Activated CD4-positive, alpha-beta T cell treated with anti-CD3 and anti-CD28 coated beads, Interleukin-2, amount 50 U/mL, for 1 hour (primary cell): ENCODE measurements around the gene ZNF524.
A peak's percentile ranks its signal among the peaks of the same experiment; 100 is the strongest.

Source experiments
- DNase-seq: peaks from one replicate; pipeline ENCODE4 v3.0.0-alpha.2; 2020

ZNF524 gene

GRCh38 chr19:55603581-55604292 is 3.6 kb downstream of the ZNF524 start:
- no peak for DNase-seq

GRCh38 chr19:55605207-55605636 is 5.1 kb downstream of the ZNF524 start:
- peak; percentile 98 for DNase-seq

DNA sequence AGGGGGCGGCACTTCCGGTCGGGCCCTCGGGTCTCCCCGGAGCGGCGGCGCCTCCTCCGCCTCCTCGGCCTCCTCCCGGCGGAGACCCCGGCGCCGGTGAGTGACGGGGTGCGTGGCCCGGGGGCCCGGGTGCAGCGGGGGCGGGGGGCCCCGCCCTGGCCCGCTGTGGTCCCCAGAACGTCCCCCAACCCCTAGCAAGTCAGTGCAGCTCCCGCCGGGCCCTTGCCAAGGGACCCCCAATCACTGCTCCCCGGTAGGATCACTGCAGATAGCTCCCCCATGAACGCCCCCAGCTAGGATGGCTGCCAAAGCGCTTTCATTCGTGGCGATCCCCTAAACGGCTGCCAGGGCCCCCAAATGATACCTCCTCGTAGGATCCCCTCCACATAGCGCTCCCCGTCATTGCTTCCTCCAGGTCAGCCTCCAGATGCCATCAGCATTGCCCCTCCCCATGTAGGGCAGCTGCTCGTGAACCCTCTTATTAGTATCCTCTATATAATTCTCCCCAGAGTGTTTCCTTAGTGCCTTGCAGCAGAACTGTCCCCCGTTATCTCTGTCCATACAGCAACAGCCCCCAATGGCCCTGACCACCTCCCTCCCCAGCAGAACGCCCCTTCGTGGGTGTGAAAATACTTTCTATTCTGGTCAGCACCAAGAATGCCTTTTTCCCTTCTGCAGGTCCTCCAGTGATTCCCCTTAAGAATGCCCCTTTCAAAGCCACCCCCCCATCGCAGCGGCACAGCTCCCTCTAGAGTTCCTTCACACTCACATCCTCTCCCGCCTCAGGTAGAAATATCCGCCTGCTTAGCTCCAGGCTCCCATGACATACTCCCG is 5.8 kb downstream of the ZNF524 start, which contains the start of gene ZNF865:
Gene ZNF865, plus strand, starts transcription at position 11 of the 834 bp plus-strand sequence. CDS start 7,972 bp downstream, outside the sequence.
- DNase-seq: peak; percentile 65

DNA sequence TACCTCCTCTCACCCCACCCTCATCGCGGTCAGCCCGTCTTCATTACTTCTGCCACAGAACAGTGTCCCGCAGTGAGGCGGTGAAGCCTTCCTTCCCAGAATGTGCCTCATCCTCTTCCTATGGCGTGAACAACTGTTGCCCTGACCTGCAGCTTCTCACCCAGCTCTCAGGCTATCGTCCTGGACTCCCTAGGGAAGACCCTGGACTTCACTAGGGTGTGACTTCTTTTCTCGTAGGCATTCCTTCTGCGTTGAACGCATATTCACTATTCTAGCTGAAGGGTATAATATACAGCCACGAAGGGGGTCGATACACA is 6.3 kb downstream of the ZNF524 start:
- DNase-seq: no peak

GRCh38 chr19:55606817-55607216 is 6.7 kb downstream of the ZNF524 start:
- no peak for DNase-seq

GRCh38 chr19:55609326-55609725 is 9.2 kb downstream of the ZNF524 start:
- no peak for DNase-seq

GRCh38 chr19:55611300-55611982 is 11.4 kb downstream of the ZNF524 start:
- no peak for DNase-seq

- DNase-seq: no peak
These were observed 12.0 kb downstream of the ZNF524 start for GRCh38 chr19:55611983-55612645.

DNA sequence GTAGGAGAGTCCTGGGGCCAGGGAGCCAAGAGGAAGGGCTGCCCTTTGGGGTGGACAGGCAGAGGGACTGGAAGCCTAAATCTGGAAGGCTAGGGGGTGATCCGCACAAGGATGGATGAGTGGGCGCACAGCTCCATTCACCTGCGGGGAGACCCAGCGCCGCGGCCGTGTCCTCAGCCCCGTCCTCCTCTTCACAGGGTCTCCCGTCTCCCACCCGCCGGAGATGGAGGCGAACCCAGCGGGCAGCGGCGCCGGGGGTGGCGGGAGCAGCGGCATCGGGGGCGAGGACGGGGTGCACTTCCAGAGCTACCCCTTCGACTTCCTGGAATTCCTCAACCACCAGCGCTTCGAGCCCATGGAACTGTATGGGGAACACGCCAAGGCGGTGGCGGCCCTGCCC is 13.3 kb downstream of the ZNF524 start:
- DNase-seq: no peak

GRCh38 chr19:55613930-55614710 is 14.0 kb downstream of the ZNF524 start:
- DNase-seq: no peak

DNA sequence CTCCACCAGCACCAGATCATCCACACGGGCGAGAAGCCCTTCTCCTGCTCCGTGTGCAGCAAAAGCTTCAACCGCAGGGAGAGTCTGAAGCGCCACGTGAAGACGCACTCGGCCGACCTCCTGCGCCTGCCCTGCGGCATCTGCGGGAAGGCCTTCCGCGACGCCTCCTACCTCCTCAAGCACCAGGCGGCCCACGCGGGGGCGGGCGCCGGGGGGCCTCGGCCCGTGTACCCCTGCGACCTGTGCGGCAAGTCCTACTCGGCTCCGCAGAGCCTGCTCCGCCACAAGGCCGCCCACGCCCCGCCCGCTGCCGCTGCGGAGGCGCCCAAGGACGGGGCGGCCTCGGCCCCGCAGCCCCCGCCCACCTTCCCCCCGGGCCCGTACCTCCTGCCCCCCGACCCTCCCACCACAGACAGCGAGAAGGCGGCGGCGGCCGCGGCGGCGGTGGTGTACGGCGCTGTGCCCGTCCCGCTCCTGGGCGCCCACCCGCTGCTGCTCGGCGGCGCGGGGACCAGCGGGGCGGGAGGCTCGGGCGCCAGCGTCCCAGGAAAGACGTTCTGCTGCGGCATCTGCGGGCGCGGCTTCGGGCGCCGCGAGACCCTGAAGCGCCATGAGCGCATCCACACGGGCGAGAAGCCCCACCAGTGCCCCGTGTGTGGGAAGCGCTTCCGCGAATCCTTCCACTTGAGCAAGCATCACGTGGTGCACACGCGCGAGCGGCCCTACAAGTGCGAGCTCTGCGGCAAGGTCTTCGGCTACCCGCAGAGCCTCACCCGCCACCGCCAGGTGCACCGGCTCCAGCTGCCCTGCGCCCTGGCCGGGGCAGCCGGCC is 14.8 kb downstream of the ZNF524 start:
- DNase-seq: no peak

- DNase-seq: no peak
These were observed 15.7 kb downstream of the ZNF524 start for GRCh38 chr19:55615543-55616394.

- no peak for DNase-seq
These were observed 16.3 kb downstream of the ZNF524 start for GRCh38 chr19:55616395-55616875.

DNA sequence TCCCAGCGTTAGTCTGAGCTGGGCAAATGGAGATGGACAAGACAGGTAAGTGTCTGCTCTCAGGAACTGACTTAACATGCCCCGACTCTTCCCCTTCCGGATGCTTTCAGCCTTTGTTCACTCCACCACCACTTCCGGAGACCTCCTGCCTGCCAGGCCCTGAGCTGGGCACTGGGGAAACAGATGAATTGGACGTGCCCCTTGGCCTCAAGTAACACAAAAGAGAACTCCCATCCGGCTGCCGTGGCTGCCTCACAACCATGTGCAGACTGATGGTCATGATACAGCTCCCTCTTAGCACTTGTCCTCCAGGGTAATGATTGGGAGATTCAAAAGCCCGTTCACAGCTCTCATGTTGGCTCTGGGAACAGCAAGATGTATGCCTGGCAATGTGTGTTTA is 17.3 kb downstream of the ZNF524 start:
- DNase-seq: no peak

DNA sequence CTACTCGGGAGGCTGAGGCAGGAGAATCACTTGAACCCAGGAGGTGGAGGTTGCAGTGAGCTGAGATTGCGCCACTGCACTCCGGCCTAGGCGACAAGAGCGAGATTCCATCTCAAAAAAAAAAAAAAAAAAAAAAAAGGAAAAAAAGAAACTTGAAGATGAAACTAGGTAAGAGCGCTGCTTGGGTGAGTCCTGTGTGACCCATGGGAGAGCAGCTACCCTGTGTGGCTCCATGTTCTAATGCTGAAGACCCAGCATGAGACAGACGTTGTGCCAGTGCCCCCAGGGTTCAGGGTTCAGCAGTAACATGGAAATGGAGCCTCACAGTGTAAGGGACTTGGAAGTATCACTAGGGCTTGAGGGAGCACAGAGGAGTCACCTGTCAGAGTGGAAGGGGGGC is 18.3 kb downstream of the ZNF524 start:
- DNase-seq: no peak

DNA sequence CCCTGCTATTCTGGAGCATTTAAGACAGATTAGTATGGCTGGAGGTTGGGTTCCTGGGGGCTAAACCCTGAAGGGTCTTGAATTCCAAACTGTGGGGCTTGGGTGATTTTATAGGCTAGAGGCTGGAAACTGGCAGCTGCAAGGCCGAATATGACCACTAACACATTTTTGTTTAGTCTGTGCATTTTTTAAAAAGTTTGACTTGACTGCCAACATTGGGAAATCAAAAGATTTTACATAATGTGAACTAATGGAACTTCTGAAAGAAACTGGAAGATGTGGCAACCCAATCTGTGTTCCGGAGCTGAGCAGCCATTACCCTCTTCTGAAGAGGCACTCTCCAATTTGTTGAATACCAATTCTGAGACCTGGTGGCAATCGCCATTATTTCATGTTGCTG is 19.2 kb downstream of the ZNF524 start:
- DNase-seq: no peak

GRCh38 chr19:55620410-55621204 is 20.5 kb downstream of the ZNF524 start:
- no peak for DNase-seq

GRCh38 chr19:55621205-55621672 is 21.2 kb downstream of the ZNF524 start:
- no peak for DNase-seq

GRCh38 chr19:55621673-55622231 is 21.7 kb downstream of the ZNF524 start:
- no peak for DNase-seq
